ENCODE measurements around the gene CFB. TPM values are rescaled to one million over a fixed set of nuclear protein-coding genes. Genes with fewer than 3 reads are reported as not detected.

The CFB gene
- total and polyA plus RNA-seq, 2 of the 13 experiments (the other 11 are each of a cell fraction or from before 2014, with no cell fraction given) = 171 to 513 TPM

- no peak for TF ChIP-seq ZNF407 (CRISPR knock-in tag; IDR thresholded peaks at IDR 0.05; ENCODE audit: not compliant biosample characterization)
- TF ChIP-seq ZMAT3 (CRISPR knock-in tag; conservative IDR thresholded peaks at IDR 0.05) = 0 out of 2 replicates have a peak, but pooled peaks have one; percentile 79
- TF ChIP-seq DPF2 (CRISPR knock-in tag; IDR thresholded peaks at IDR 0.05; ENCODE audit: borderline replicate concordance, low read depth) = peak; percentile 76
- TF ChIP-seq ZNF646 (CRISPR knock-in tag; IDR thresholded peaks at IDR 0.05) = no peak
- no peak; the same call in 1 of the 2 replicates for TF ChIP-seq NAIF1 (CRISPR knock-in tag; IDR thresholded peaks at IDR 0.05; ENCODE audit: borderline replicate concordance)
- TF ChIP-seq ZNF510 (CRISPR knock-in tag; IDR thresholded peaks at IDR 0.05; ENCODE audit: low read depth) = peak; percentile 57; the same call in 1 of the 2 replicates
- TF ChIP-seq NR2F2 (IDR thresholded peaks at IDR 0.05; ENCODE audit: borderline replicate concordance, low read depth) = peak; percentile 90
- peak; percentile 93 for TF ChIP-seq RCOR2 (CRISPR knock-in tag; IDR thresholded peaks at IDR 0.05)
- no peak for TF ChIP-seq ZNF563 (CRISPR knock-in tag; IDR thresholded peaks at IDR 0.05)
- peak; percentile 71; the same call in 1 of the 2 replicates for TF ChIP-seq SALL2 (CRISPR knock-in tag; IDR thresholded peaks at IDR 0.05)
- peak; percentile 88 for TF ChIP-seq CAMTA2 (CRISPR knock-in tag; IDR thresholded peaks at IDR 0.05; ENCODE audit: borderline replicate concordance)
- TF ChIP-seq HNRNPLL (IDR thresholded peaks at IDR 0.05; ENCODE audit: low read depth, low read length, poor library complexity, severe bottlenecking) = no peak
Measured at GRCh38 chr6:31945507-31946369, at the start of gene CFB (continued).
